ENCODE measurements around the gene TPI1. TPM values are rescaled to one million over a fixed set of nuclear protein-coding genes. Genes with fewer than 3 reads are reported as not detected.
"Not testable (repeated sequence)": the region's sequence is repeated elsewhere in the genome, so short reads cannot be mapped to it uniquely, and the experiment has no call there.

TPI1 gene
- total RNA-seq, 1 experiment from 2014 or later = 2,274 TPM

- DNase-seq (ENCODE audit: low read depth) = no peak
These were observed 1.1 kb downstream of the TPI1 start for GRCh38 chr12:6868211-6869048.

- peak; percentile 62 for DNase-seq (ENCODE audit: low read depth)
These were observed 2.0 kb downstream of the TPI1 start for GRCh38 chr12:6869049-6870021.

- not testable (repeated sequence) for DNase-seq (ENCODE audit: low read depth)
These were observed 3.0 kb downstream of the TPI1 start for GRCh38 chr12:6870304-6870703.

- DNase-seq (ENCODE audit: low read depth) = peak; percentile 49
These were observed 4.0 kb downstream of the TPI1 start for GRCh38 chr12:6871052-6871957.

- peak; percentile 63 for DNase-seq (ENCODE audit: low read depth)
These were observed 5.0 kb downstream of the TPI1 start for GRCh38 chr12:6872073-6873048.

GRCh38 chr12:6873094-6874014, 6.0 kb downstream of the TPI1 start, which contains the start of gene SPSB2:
TSS of gene SPSB2 (minus strand) at chr12:6873303. CDS start at chr12:6872901, 402 bp downstream.
- DNase-seq (ENCODE audit: low read depth) = peak; percentile 90

GRCh38 chr12:6874015-6874368, 6.7 kb downstream of the TPI1 start:
- DNase-seq (ENCODE audit: low read depth) = not testable (repeated sequence)

- DNase-seq (ENCODE audit: low read depth) = not testable (repeated sequence)
These were observed 12.5 kb downstream of the TPI1 start for GRCh38 chr12:6879824-6880223.

GRCh38 chr12:6883252-6883651, 15.9 kb downstream of the TPI1 start:
- DNase-seq (ENCODE audit: low read depth) = no peak

- DNase-seq (ENCODE audit: low read depth) = no peak
These were observed 16.4 kb downstream of the TPI1 start for GRCh38 chr12:6883683-6884082.

GRCh38 chr12:6884539-6884938, 17.2 kb downstream of the TPI1 start:
- no peak for DNase-seq (ENCODE audit: low read depth)

- DNase-seq (ENCODE audit: low read depth) = not testable (repeated sequence)
These were observed 19.1 kb downstream of the TPI1 start for GRCh38 chr12:6886206-6886999.

GRCh38 chr12:6887460-6887859, 20.1 kb downstream of the TPI1 start:
- DNase-seq (ENCODE audit: low read depth) = no peak

GRCh38 chr12:6888360-6888759, 21.0 kb downstream of the TPI1 start:
- DNase-seq (ENCODE audit: low read depth) = no peak

GRCh38 chr12:6888794-6889193, 21.5 kb downstream of the TPI1 start:
- DNase-seq (ENCODE audit: low read depth) = not testable (repeated sequence)

- DNase-seq (ENCODE audit: low read depth) = not testable (repeated sequence)
These were observed 22.6 kb downstream of the TPI1 start for GRCh38 chr12:6889775-6890573.
